Bronchial epithelial cell (primary cell): ENCODE results near the gene LRIT1. TPM values are rescaled to one million over a fixed set of nuclear protein-coding genes. Genes with fewer than 3 reads are reported as not detected.

Source experiments
- DNase-seq: peaks from one replicate; pipeline ENCODE4 v3.0.0-alpha.2; 2010; ENCODE audit warnings: low read depth
- FAIRE-seq: peaks from 2 replicates; lab custom pipeline; 2011; peaks lifted over from hg19 to GRCh38; lab: Jason Lieb, UNC
- H3K27me3 ChIP-seq: 2 replicates; pipeline ENCODE4 v1.5.1; 2011; ENCODE audit warnings: low read length; ENCODE audit not compliant: control insufficient read depth, insufficient read depth
- H3K36me3 ChIP-seq: 2 replicates; pipeline ENCODE4 v1.5.1; 2011; ENCODE audit warnings: low read length; ENCODE audit not compliant: control insufficient read depth, insufficient read depth
- H3K4me3 ChIP-seq: 2 replicates; pipeline ENCODE4 v1.5.1; 2011; ENCODE audit warnings: mild to moderate bottlenecking, low read depth, low read length, control low read depth
- CTCF ChIP-seq: IDR thresholded peaks from 2 replicates; pipeline ENCODE4 v1.5.1; 2011; ENCODE audit warnings: mild to moderate bottlenecking, moderate library complexity, low read length, control low read depth, inconsistent platforms; ENCODE audit not compliant: insufficient read depth, severe bottlenecking
- total RNA-seq: library from RNA; depleted of rRNA; stranded (reverse); fragments of >200 nt; gene quantifications from 2 replicates; pipeline ENCODE4 v1.2.1, GENCODE V29; 2014

LRIT1 gene
- total RNA-seq, 1 donor from 2014 or later: not detected

- FAIRE-seq: no peak
- TF ChIP-seq CTCF: no peak
These were observed 7.4 kb downstream of the LRIT1 start for GRCh38 chr10:84233940-84234339.

GRCh38 chr10:84232376-84232775 lies 9.0 kb downstream of the LRIT1 start:
- H3K4me3 ChIP-seq: no peak overlapping the region
- no peak for TF ChIP-seq CTCF
- FAIRE-seq: no peak
- no peak for DNase-seq
- no peaks in the 10 kb centered on the region for H3K36me3 ChIP-seq
- no peaks in the 10 kb centered on the region for H3K27me3 ChIP-seq

More at GRCh38 chr10:84233940-84234339, 7.4 kb downstream of the LRIT1 start:
- H3K27me3 ChIP-seq: no peaks in the 10 kb centered on the region
- DNase-seq: no peak
- H3K4me3 ChIP-seq: no peak overlapping the region
- H3K36me3 ChIP-seq: no peaks in the 10 kb centered on the region

GRCh38 chr10:84230359-84230758 lies 11.0 kb downstream of the LRIT1 start:
- no peak for TF ChIP-seq CTCF
- Histone ChIP-seq H3K36me3 (no peaks in the 10 kb centered on the region), H3K27me3 (no peaks in the 10 kb centered on the region), H3K4me3 (no peak overlapping the region)
- DNase-seq (no peak), FAIRE-seq (no peak)

- H3K27me3 ChIP-seq: no peaks in the 10 kb centered on the region
- H3K4me3 ChIP-seq: no peak overlapping the region
- no peak for TF ChIP-seq CTCF
- no peak for DNase-seq
- no peak for FAIRE-seq
- no peaks in the 10 kb centered on the region for H3K36me3 ChIP-seq
These were observed 13.5 kb downstream of the LRIT1 start for GRCh38 chr10:84227810-84228209.

- FAIRE-seq (no peak), DNase-seq (no peak)
- H3K4me3 ChIP-seq: no peak overlapping the region
- no peaks in the 10 kb centered on the region for H3K36me3 ChIP-seq
- no peak for TF ChIP-seq CTCF
- no peaks in the 10 kb centered on the region for H3K27me3 ChIP-seq
These were observed 14.7 kb downstream of the LRIT1 start for GRCh38 chr10:84226616-84227015.
